AG10803 (cell line): Measurements from ENCODE around the gene NACC1.
A peak's percentile ranks its signal among the peaks of the same experiment; 100 is the strongest.

Source experiments
- DNase-seq: peaks from one replicate; pipeline ENCODE4 v3.0.0; 2010; ENCODE audit warnings: low read depth
- H3K4me3 ChIP-seq: 2 replicates; pipeline ENCODE4 v1.5.1; 2011; ENCODE audit warnings: mild to moderate bottlenecking, low read length, control low read depth
- CTCF ChIP-seq: conservative IDR thresholded peaks from 2 replicates; pipeline ENCODE4 v1.5.1; 2011; ENCODE audit warnings: mild to moderate bottlenecking, low read length, control low read depth, inconsistent platforms

The NACC1 gene

GRCh38 chr19:13089139-13089856, 28.8 kb upstream of the NACC1 start:
- no peak overlapping the region for H3K4me3 ChIP-seq
- peak; percentile 53 for TF ChIP-seq CTCF
- no peak for DNase-seq

GRCh38 chr19:13089857-13090507, 28.1 kb upstream of the NACC1 start:
- no peak overlapping the region for H3K4me3 ChIP-seq
- DNase-seq, result no peak
- no peak for TF ChIP-seq CTCF

GRCh38 chr19:13090511-13091231, 27.4 kb upstream of the NACC1 start:
- H3K4me3 ChIP-seq, result no peak overlapping the region
- no peak for DNase-seq
- no peak for TF ChIP-seq CTCF

GRCh38 chr19:13091400-13092157, 26.5 kb upstream of the NACC1 start:
- DNase-seq, result peak; percentile 96
- H3K4me3 ChIP-seq, result no peak overlapping the region
- TF ChIP-seq CTCF, result peak; percentile 38

- no peak for DNase-seq
- no peak overlapping the region for H3K4me3 ChIP-seq
- TF ChIP-seq CTCF, result no peak
Measured at GRCh38 chr19:13092158-13092543, 25.9 kb upstream of the NACC1 start.

- DNase-seq, result peak; percentile 79
- TF ChIP-seq CTCF, result no peak
- no peak overlapping the region for H3K4me3 ChIP-seq
Measured at GRCh38 chr19:13092606-13093235, 25.3 kb upstream of the NACC1 start.
